Small intestine (tissue), 7 donors: ENCODE measurements around the gene ZAR1L. TPM values are rescaled to one million over a fixed set of nuclear protein-coding genes. Genes with fewer than 3 reads are reported as not detected.
A peak's percentile ranks its signal among the peaks of the same experiment; 100 is the strongest.

Experiments used
- DNase-seq, 2 donors: peaks; one replicate each; pipeline versions ENCODE4 v3.0.0 to v3.0.0-alpha.2; 2013
- FAIRE-seq: peaks from 2 replicates; lab custom pipeline; 2012; peaks lifted over from hg19 to GRCh38; lab: Jason Lieb, UNC
- H3K27ac ChIP-seq, 3 donors: one replicate each; pipeline ENCODE4 v1.5.1; 2013; ENCODE audit warnings: low read length in 2 of 3, mild to moderate bottlenecking in 2 of 3, control low read depth in 1 of 3, inconsistent platforms in 1 of 3, low read depth in 1 of 3, moderate library complexity in 1 of 3
- H3K27me3 ChIP-seq, 3 donors: one replicate each; pipeline ENCODE4 v1.6.1; 2013; ENCODE audit warnings: low read length in 3 of 3, inconsistent platforms in 1 of 3; ENCODE audit not compliant: control insufficient read depth in 3 of 3, insufficient read depth in 3 of 3
- H3K36me3 ChIP-seq, 3 donors: one replicate each; pipeline ENCODE4 v1.6.1; 2013; ENCODE audit warnings: low read length in 3 of 3, inconsistent platforms in 1 of 3, low read depth in 1 of 3, mild to moderate bottlenecking in 1 of 3, moderate library complexity in 1 of 3; ENCODE audit not compliant: control insufficient read depth in 3 of 3, insufficient read depth in 2 of 3
- H3K4me1 ChIP-seq, 3 donors: one replicate each; pipeline ENCODE4 v1.6.1; 2013; ENCODE audit warnings: low read length in 2 of 3, inconsistent platforms in 1 of 3, low read depth in 1 of 3, mild to moderate bottlenecking in 1 of 3, moderate library complexity in 1 of 3; ENCODE audit not compliant: control insufficient read depth in 3 of 3, insufficient read depth in 2 of 3
- H3K4me3 ChIP-seq, 3 donors: one replicate each; pipeline ENCODE4 v1.5.1; 2013; ENCODE audit warnings: low read length in 3 of 3, control low read depth in 1 of 3, inconsistent platforms in 1 of 3, low read depth in 1 of 3, mild to moderate bottlenecking in 1 of 3, moderate library complexity in 1 of 3
- H3K9me3 ChIP-seq, 2 donors: one replicate each; pipeline ENCODE4 v1.6.1; 2013; ENCODE audit warnings: low read depth in 1 of 2, low read length in 1 of 2; ENCODE audit not compliant: control insufficient read depth in 2 of 2, insufficient read depth in 1 of 2
- WGBS, 3 donors: extraction: QIAGEN DNeasy Blood & Tissue Kit; methylation state at CpG; one replicate each; pipeline ENCODE4 v1.1.7; 2013; 5-methylcytosine and 5-hydroxymethylcytosine counted together
- polyA plus RNA-seq, 4 donors: library from polyadenylated mRNA; stranded (reverse) in 3 of 4; unstranded in 1 of 4; fragments of 200-250 nt in 3 of 4; fragments of 120-200 nt in 1 of 4; gene quantifications; one replicate each; pipeline versions ENCODE4 v1.2.1 to v1.2.3, GENCODE V29; 2013
- donor health status: healthy with polysubstance abuse.
- donor health status: control.
- donor health status: control.
- donor health status: Bipolar disorder and iron deficiency.
- donor health status: healthy.

The ZAR1L gene
- polyA plus RNA-seq, 4 donors, result not detected

DNA sequence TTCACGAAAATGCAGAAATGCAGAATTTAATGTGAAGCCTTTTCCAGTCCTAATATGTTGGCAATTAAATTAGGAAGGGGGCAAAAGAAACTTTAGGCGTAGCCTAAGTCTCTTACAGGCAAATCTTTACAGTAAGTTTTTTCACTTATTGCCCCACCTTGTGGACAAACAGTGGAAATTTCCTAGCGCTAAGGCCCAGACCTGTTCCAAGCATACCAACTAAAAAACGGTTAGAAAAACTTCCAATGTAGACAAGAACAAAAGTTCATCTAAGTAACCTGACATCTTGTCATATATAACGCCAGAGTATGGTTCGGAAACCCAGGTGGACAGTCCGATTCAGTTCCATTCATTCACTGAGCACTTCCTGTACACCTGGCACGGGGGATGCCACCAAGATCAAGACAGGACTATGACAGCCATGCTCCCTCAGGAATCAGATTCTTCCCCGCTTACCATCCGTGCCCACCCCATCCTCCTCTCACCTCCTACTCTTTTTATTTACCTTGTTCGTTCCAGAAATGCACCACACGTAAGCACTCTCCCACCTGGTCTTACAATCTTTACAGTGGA, 4.9 kb downstream of the ZAR1L start:
- FAIRE-seq, result no peak
- Histone ChIP-seq H3K9me3 (no peaks in the 10 kb centered on the region), H3K4me3 (no peak overlapping the region), H3K27ac (no peak overlapping the region), H3K27me3 (no peaks in the 10 kb centered on the region), H3K36me3 (no peaks in the 10 kb centered on the region), H3K4me1 (peaks cover 0 to 3% (median 0%) of the 10 kb centered on the region in 3 donors)
- peak; percentile 65 to 70 for DNase-seq
- 42 to 52% (median 45%) methylated on average over 12 of the region's 12 CpGs for WGBS, 3 donors

DNA sequence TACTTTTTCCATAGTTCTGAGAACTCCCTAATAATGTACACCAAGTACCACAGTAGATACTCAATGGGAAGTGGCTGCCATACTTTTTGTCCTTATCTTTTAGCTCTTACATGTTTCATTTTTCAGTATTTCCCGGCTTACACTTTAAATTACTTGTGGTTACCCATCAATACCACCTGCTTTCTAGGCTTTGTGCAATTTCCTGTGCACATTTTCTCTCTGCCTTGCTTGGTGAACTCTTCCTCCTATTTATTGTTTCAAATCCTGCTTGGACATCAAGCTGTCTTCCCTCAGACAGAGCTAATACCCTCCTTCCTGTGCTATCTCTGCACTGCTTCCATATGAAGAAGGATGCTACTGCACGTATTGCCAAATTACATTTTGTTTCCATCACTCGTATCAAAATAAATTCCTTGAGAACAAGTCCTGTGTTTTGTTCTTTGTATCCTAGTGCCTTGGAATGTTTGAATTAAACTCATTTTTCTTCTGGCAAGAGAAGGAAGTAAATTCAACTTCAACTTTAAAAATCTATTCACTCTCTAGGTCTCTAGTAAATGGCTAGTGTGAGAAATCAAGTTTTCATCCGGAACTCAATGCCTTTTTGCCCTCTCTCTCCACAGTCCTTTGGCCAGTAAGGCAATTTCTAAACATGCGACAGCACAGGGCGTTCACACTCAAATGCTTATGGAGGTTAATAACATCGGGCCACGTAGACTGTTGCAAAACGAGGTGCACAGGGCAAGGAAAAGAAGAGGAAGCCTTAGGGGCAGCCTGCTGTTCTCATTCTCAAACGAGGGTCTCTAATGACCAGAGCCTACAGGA, 5.6 kb downstream of the ZAR1L start:
- no peak for FAIRE-seq
- H3K27me3 ChIP-seq, result no peaks in the 10 kb centered on the region
- no peaks in the 10 kb centered on the region for H3K9me3 ChIP-seq
- no peaks in the 10 kb centered on the region for H3K4me1 ChIP-seq
- no peak overlapping the region for H3K27ac ChIP-seq
- no peak overlapping the region for H3K4me3 ChIP-seq
- WGBS, 3 donors, result 37 to 42% (median 40%) methylated on average over 10 of the region's 10 CpGs
- H3K36me3 ChIP-seq, result no peaks in the 10 kb centered on the region
- DNase-seq, result peak in 1 of 2 donors; percentile 65

DNA sequence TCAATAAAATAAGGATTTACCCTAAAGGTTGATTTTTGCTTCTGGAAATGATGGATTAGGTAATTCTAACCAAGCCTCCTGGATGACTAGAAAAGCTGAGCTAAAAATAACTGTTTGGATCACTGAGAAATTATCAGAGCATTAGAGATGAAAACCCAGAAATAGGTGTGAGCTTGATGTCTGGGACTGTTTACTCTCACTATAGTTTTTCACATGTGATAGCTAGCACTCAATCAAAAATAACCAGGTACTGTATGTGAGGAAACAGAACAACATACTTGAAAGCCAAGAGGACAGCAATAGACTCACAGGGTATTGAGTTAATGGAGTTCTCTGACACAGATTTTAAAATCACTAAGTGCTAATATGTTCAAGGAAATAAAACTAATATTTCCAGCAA, 9.5 kb downstream of the ZAR1L start:
- FAIRE-seq, result no peak
- H3K4me3 ChIP-seq, result no peak overlapping the region

DNA sequence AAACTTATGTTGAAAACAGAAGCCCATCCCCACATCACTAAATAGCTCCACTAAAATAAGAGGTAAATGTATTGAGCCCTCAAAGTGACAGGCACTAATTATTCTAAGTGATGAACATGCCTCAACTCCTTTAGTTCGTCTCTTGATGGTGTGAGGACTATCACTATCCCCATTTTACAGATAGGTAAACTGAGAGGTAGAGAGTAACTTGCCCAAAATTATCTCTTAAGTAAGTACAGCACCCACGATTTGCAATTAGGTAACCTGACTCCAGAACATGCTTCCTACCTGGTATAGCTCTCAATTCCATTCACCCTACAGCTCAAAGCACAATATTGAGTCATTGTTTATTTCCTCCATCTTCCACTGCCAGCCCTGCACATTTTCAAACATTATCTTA, 12.7 kb downstream of the ZAR1L start:
- 68 to 73% (median 69%) methylated on average over 2 of the region's 2 CpGs for WGBS, 3 donors
- Histone ChIP-seq H3K27ac (no peak overlapping the region), H3K9me3 (no peaks in the 10 kb centered on the region), H3K4me3 (no peak overlapping the region), H3K4me1 (no peaks in the 10 kb centered on the region), H3K27me3 (peaks cover 0 to 24% (median 0%) of the 10 kb centered on the region in 3 donors), H3K36me3 (no peaks in the 10 kb centered on the region)
- no peak for FAIRE-seq
- no peak for DNase-seq

More for the DNA sequence above, 9.5 kb downstream of the ZAR1L start:
- H3K36me3 ChIP-seq, result no peaks in the 10 kb centered on the region
- H3K27me3 ChIP-seq, result peaks cover 0 to 9% (median 0%) of the 10 kb centered on the region in 3 donors
- no peak overlapping the region for H3K27ac ChIP-seq
- no peaks in the 10 kb centered on the region for H3K4me1 ChIP-seq
- H3K9me3 ChIP-seq, result no peaks in the 10 kb centered on the region
- DNase-seq, result no peak

DNA sequence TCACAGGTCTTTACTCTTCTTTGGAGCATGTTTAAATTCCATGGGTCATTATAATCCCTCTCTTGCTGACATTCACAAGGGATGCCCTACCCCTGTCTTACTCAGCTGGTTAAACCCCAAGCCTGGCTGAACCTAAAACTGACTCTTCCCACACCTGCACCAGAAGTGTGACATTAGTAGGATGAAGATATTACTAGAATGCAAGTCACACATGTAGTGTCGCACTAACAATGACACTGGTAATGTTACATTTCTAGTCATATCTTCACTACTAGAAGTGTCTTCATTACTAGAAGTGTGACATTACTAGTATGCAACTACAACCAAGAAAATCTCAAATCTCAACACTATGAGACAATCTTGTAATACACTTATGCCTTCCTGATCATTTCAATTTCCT, 14.2 kb downstream of the ZAR1L start:
- H3K9me3 ChIP-seq, result no peaks in the 10 kb centered on the region
- no peaks in the 10 kb centered on the region for H3K36me3 ChIP-seq
- FAIRE-seq (no peak), DNase-seq (no peak)
- H3K27me3 ChIP-seq, result peaks cover 0 to 24% (median 0%) of the 10 kb centered on the region in 3 donors
- no peak overlapping the region for H3K4me3 ChIP-seq
- no peak overlapping the region for H3K27ac ChIP-seq
- WGBS, 3 donors, result 89 to 100% (median 96%) methylated on average over 1 of the region's 1 CpG
- no peaks in the 10 kb centered on the region for H3K4me1 ChIP-seq

DNA sequence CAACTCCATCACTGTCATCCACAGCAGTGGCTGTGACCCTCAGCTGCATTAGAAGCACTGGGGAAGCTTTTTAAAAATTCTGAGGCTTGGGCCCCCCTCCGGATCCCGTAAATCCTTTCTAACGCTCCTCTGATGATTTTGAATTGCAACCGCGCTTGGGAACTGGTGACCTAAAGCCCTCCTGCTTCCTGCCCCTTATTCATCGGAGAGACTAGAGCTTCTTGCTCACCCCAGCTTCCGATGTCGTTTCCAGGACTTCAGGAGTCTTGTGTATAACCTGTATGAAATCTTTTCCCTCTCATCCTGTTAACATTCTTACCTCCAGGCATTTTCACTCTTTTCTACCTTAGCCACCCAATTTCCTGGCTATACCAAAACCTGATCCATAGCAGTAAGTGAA, 14.8 kb downstream of the ZAR1L start:
- WGBS, 3 donors, result 52 to 68% (median 55%) methylated on average over 8 of the region's 8 CpGs
- FAIRE-seq, result no peak
- H3K4me3 ChIP-seq, result no peak overlapping the region
- H3K9me3 ChIP-seq, result no peaks in the 10 kb centered on the region
- no peaks in the 10 kb centered on the region for H3K36me3 ChIP-seq
- no peaks in the 10 kb centered on the region for H3K4me1 ChIP-seq
- DNase-seq, result no peak
- H3K27me3 ChIP-seq, result peaks cover 0 to 24% (median 0%) of the 10 kb centered on the region in 3 donors
- no peak overlapping the region for H3K27ac ChIP-seq

DNA sequence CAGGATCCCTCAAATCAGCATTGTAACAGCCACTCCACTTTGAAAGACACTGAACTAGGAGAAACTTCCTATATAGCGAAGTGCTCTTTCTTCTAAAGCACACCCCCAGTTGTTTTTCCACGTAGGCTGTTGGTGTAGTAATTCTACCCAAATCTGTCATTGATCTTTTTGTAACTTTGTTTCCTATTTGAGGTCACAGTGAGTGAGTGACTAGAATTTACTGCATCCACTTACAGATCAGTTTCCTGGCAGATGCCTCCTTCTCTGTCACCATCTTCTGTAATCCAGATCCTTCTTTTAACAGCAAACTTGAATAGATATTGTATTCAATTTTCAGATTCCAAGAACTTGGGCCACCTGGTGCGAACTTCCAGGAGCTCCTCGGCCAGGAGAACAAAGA, 15.3 kb downstream of the ZAR1L start:
- 62 to 68% (median 66%) methylated on average over 4 of the region's 4 CpGs for WGBS, 3 donors
- Histone ChIP-seq H3K27ac (no peak overlapping the region), H3K4me1 (no peaks in the 10 kb centered on the region), H3K4me3 (no peak overlapping the region), H3K27me3 (peaks cover 0 to 24% (median 0%) of the 10 kb centered on the region in 3 donors), H3K36me3 (no peaks in the 10 kb centered on the region), H3K9me3 (no peaks in the 10 kb centered on the region)
- FAIRE-seq (no peak), DNase-seq (no peak)

DNA sequence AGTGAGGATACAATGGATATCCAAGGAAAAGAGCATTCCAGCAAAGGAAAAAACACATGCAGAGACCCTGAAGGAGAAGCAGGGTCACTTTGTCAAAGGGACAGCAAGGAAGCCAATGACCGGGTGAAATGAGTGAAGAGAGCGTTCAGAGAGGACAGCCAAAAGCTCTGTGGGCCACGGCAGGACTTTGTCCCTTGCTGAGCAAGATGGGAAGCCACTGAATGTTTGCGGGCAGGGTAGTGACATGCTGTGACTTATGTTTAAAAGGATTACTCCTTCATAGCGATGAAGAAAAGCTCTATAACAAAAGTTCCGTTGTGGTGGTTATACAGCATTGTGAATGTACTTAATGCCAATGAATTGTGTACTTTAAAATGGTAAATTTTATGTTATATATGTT, 16.5 kb downstream of the ZAR1L start:
- Histone ChIP-seq H3K9me3 (no peaks in the 10 kb centered on the region), H3K27ac (no peak overlapping the region), H3K4me3 (no peak overlapping the region), H3K4me1 (no peaks in the 10 kb centered on the region), H3K36me3 (no peaks in the 10 kb centered on the region), H3K27me3 (peaks cover 0 to 24% (median 0%) of the 10 kb centered on the region in 3 donors)
- FAIRE-seq (no peak), DNase-seq (no peak)
- 82 to 92% (median 84%) methylated on average over 6 of the region's 6 CpGs for WGBS, 3 donors
